ENCODE measurements around the gene ACP4. TPM values are rescaled to one million over a fixed set of nuclear protein-coding genes. Genes with fewer than 3 reads are reported as not detected.

The ACP4 gene
- total and polyA plus RNA-seq, 2 donors (not counting 1 experiment from before 2014, with no cell fraction given) = not detected

DNA sequence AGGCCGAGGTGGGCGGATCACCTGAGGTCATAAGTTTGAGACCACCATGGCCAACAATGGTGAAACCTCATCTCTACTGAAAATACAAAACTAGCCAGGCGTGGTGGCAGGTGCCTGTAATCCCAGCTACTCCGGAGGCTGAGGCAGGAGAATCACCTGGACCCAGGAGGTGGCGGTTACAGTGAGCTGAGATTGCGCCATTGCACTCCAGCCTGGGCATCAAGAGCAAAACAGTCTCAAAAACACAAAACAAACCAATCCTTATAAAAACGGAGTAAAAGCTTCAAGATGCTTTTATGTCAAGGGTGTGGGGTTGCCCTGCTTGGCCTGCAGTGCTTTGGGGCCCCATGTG lies 7.2 kb downstream of the ACP4 start:
- Histone ChIP-seq H4K20me1 (ENCODE audit: control insufficient read depth, insufficient read depth, low read length, poor library complexity, severe bottlenecking) (peaks cover 7% of the 10 kb centered on the region), H3K27ac (ENCODE audit: low read length in 2 of 2) (no peak overlapping the region), H3K4me1 (ENCODE audit: control insufficient read depth in 2 of 2, insufficient read depth in 2 of 2, low read length in 2 of 2) (peaks cover 4 to 6% of the 10 kb centered on the region in 2 donors), H3K27me3 (replicated peaks in 1 of 4; ENCODE audit: control extremely low read depth in 1 of 4, control insufficient read depth in 3 of 4, insufficient read depth in 4 of 4, low read length in 3 of 4) (no peaks in the 10 kb centered on the region), H3K36me3 (replicated peaks in 1 of 2; ENCODE audit: control extremely low read depth in 1 of 2, control insufficient read depth in 1 of 2, extremely low read depth in 1 of 2, insufficient read depth in 2 of 2, low read length in 1 of 2) (peaks cover 0 to 44% of the 10 kb centered on the region in 2 experiments), H3K79me2 (ENCODE audit: control insufficient read depth, insufficient read depth, low read length) (peaks cover 29% of the 10 kb centered on the region), H3K4me2 (replicated peaks; ENCODE audit: low read depth, low read length, poor library complexity, severe bottlenecking) (no peak overlapping the region), H3K9me3 (ENCODE audit: control extremely low read depth in 1 of 3, control insufficient read depth in 2 of 3, insufficient read depth in 1 of 3, low read length in 2 of 3) (no peaks in the 10 kb centered on the region), H3K9ac (ENCODE audit: low read length) (no peak overlapping the region), H2AFZ (ENCODE audit: insufficient read depth, low read depth, low read length, poor library complexity, severe bottlenecking) (no peak overlapping the region), H3K4me3 (ENCODE audit: control extremely low read depth in 1 of 5, extremely low read depth in 1 of 5, insufficient read depth in 1 of 5, low read depth in 2 of 5, low read length in 4 of 5) (no peak overlapping the region)
- Mint-ChIP-seq H3K27ac (no peak overlapping the region), H3K4me1 (peaks cover 20% of the 10 kb centered on the region), H3K9me3 (ENCODE audit: insufficient read depth) (no peaks in the 10 kb centered on the region), H3K27me3 (no peaks in the 10 kb centered on the region), H3K4me3 (no peak overlapping the region)
- DNase-seq (no peak), ATAC-seq (ENCODE audit: low read depth) (no peak)
- TF ChIP-seq EZH2 (IDR thresholded peaks at IDR 0.05; ENCODE audit: borderline replicate concordance, insufficient read depth, low read depth, low read length, poor library complexity, severe bottlenecking) = no peak
- TF ChIP-seq, protein P1, sequence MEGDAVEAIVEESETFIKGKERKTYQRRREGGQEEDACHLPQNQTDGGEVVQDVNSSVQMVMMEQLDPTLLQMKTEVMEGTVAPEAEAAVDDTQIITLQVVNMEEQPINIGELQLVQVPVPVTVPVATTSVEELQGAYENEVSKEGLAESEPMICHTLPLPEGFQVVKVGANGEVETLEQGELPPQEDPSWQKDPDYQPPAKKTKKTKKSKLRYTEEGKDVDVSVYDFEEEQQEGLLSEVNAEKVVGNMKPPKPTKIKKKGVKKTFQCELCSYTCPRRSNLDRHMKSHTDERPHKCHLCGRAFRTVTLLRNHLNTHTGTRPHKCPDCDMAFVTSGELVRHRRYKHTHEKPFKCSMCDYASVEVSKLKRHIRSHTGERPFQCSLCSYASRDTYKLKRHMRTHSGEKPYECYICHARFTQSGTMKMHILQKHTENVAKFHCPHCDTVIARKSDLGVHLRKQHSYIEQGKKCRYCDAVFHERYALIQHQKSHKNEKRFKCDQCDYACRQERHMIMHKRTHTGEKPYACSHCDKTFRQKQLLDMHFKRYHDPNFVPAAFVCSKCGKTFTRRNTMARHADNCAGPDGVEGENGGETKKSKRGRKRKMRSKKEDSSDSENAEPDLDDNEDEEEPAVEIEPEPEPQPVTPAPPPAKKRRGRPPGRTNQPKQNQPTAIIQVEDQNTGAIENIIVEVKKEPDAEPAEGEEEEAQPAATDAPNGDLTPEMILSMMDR (IDR thresholded peaks at IDR 0.05) = no peak
- intact Hi-C loops (cut with micrococcal nuclease) = no loop called here
- ChIA-PET CTCF (no interaction called here), POLR2A (no interaction called here)
- WGBS (ENCODE audit: insufficient coverage) = 100% methylated on average over 5 of the region's 7 CpGs

DNA sequence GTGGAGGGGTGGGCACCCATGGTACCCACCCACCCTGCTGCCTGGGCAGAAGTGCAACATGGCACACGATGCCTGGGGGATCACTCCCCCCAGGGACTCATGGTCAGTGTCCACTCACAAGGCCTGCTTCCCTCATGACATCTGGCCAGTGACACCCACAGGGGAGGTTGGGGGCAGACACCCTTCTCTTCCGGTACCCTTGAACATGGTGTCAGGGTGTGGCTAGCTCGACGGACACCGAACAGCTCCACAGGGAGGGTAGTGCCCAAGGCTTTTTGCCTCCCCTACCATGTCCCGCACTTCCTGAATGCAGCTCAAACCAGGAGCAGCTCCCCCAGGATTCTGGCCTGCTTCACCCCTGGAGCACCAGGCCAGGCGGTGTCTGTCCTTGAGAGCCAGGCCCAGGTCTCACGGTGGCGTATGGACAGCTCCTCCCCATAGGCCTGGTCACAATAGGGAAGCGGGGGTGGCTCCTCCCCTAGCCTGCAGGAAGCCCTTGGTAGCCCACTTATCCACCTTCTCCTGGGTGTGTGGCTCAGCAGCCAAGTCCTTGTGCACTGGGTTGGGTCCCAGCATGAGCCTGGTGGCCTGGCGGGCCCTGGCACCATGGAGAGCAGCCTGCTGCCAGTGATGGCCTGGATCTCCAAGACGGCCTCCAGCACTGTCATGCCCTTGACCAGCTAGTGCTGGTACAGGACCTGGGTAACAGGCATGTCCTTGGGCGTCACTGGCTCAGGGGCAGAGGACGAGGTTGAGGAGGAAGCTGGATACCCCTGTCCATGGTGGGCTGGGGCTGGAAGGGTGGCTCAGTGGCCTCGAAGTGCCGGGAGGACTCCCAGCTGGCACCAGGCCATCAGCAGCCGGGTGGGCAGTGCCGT lies 7.8 kb downstream of the ACP4 start:
- H3K4me2 ChIP-seq (replicated peaks; ENCODE audit: low read depth, low read length, poor library complexity, severe bottlenecking) = no peak overlapping the region
- no peak overlapping the region for H3K27ac ChIP-seq (ENCODE audit: low read length in 2 of 2)
- TF ChIP-seq, protein P1 (IDR thresholded peaks at IDR 0.05) = no peak
- TF ChIP-seq EZH2 (IDR thresholded peaks at IDR 0.05; ENCODE audit: borderline replicate concordance, insufficient read depth, low read depth, low read length, poor library complexity, severe bottlenecking) = no peak
- peaks cover 26% of the 10 kb centered on the region for H3K4me1 Mint-ChIP-seq
- H2AFZ ChIP-seq (ENCODE audit: insufficient read depth, low read depth, low read length, poor library complexity, severe bottlenecking) = no peak overlapping the region
- H3K27ac Mint-ChIP-seq = no peak overlapping the region
- H3K36me3 ChIP-seq (replicated peaks in 1 of 2; ENCODE audit: control extremely low read depth in 1 of 2, control insufficient read depth in 1 of 2, extremely low read depth in 1 of 2, insufficient read depth in 2 of 2, low read length in 1 of 2) = peaks cover 0 to 44% of the 10 kb centered on the region in 2 experiments
- POLR2A ChIA-PET = interaction anchor here (0.5 kb wide), 1 partner anchor 148 kb away, joined by 6 read pairs; no protein-coding TSS in a partner anchor
- H3K4me3 Mint-ChIP-seq = no peak overlapping the region
- H4K20me1 ChIP-seq (ENCODE audit: control insufficient read depth, insufficient read depth, low read length, poor library complexity, severe bottlenecking) = peaks cover 7% of the 10 kb centered on the region
- peaks cover 8 to 12% of the 10 kb centered on the region in 2 donors for H3K4me1 ChIP-seq (ENCODE audit: control insufficient read depth in 2 of 2, insufficient read depth in 2 of 2, low read length in 2 of 2)
- no peaks in the 10 kb centered on the region for H3K9me3 Mint-ChIP-seq (ENCODE audit: insufficient read depth)
- H3K27me3 Mint-ChIP-seq = no peaks in the 10 kb centered on the region
- H3K79me2 ChIP-seq (ENCODE audit: control insufficient read depth, insufficient read depth, low read length) = peaks cover 35% of the 10 kb centered on the region
- DNase-seq (no peak), ATAC-seq (ENCODE audit: low read depth) (no peak)
- H3K9me3 ChIP-seq (ENCODE audit: control extremely low read depth in 1 of 3, control insufficient read depth in 2 of 3, insufficient read depth in 1 of 3, low read length in 2 of 3) = no peaks in the 10 kb centered on the region
- CTCF ChIA-PET = interaction anchor here (1.2 kb wide), 1 partner anchor 124 kb away, joined by 3 read pairs; no protein-coding TSS in a partner anchor
- H3K27me3 ChIP-seq (replicated peaks in 1 of 4; ENCODE audit: control extremely low read depth in 1 of 4, control insufficient read depth in 3 of 4, insufficient read depth in 4 of 4, low read length in 3 of 4) = no peaks in the 10 kb centered on the region
- H3K9ac ChIP-seq (ENCODE audit: low read length) = no peak overlapping the region
- WGBS (ENCODE audit: insufficient coverage) = 93% methylated on average over 18 of the region's 18 CpGs
- intact Hi-C loops (cut with micrococcal nuclease) = no loop called here
- no peak overlapping the region for H3K4me3 ChIP-seq (ENCODE audit: control extremely low read depth in 1 of 5, extremely low read depth in 1 of 5, insufficient read depth in 1 of 5, low read depth in 2 of 5, low read length in 4 of 5)
